Stimulated activated CD8-positive, alpha-beta memory T cell treated with anti-CD3 and anti-CD28 coated beads, Interleukin-4, amount 100 ng/mL, for 1 hour (primary cell): ENCODE results near the gene FER1L5.

Source experiments
- DNase-seq, 2 donors: peaks; one replicate each; pipeline ENCODE4 v3.0.0-alpha.2; 2020; ENCODE audit warnings: low read depth in 2 of 2, low spot score in 1 of 2

The FER1L5 gene

GRCh38 chr2:96694816-96695455 lies 52.4 kb downstream of the FER1L5 start:
- no peak for DNase-seq

- no peak for DNase-seq
Observed at GRCh38 chr2:96695602-96696001, 53.0 kb downstream of the FER1L5 start.

- no peak for DNase-seq
Observed at GRCh38 chr2:96697476-96697875, 54.9 kb downstream of the FER1L5 start.

GRCh38 chr2:96698221-96698861 lies 55.8 kb downstream of the FER1L5 start:
- no peak for DNase-seq

- no peak for DNase-seq
Observed at GRCh38 chr2:96699021-96699420, 56.5 kb downstream of the FER1L5 start.

- DNase-seq = no peak
Observed at GRCh38 chr2:96699621-96700020, 57.1 kb downstream of the FER1L5 start.

GRCh38 chr2:96700086-96700485 lies 57.5 kb downstream of the FER1L5 start:
- DNase-seq = no peak

- no peak for DNase-seq
Observed at GRCh38 chr2:96701636-96702035, 59.1 kb downstream of the FER1L5 start.

- DNase-seq = no peak
Observed at GRCh38 chr2:96702098-96702785, 59.7 kb downstream of the FER1L5 start.

GRCh38 chr2:96703021-96703751 lies 60.6 kb downstream of the FER1L5 start:
- DNase-seq = no peak

- DNase-seq = no peak
Observed at GRCh38 chr2:96710985-96711384, 68.4 kb downstream of the FER1L5 start.

- no peak for DNase-seq
Observed at GRCh38 chr2:96715658-96716057, 73.1 kb downstream of the FER1L5 start.

- no peak for DNase-seq
Observed at GRCh38 chr2:96716388-96716787, 73.8 kb downstream of the FER1L5 start.

- no peak for DNase-seq
Observed at GRCh38 chr2:96726131-96726530, 83.6 kb downstream of the FER1L5 start.

GRCh38 chr2:96727431-96727830 lies 84.9 kb downstream of the FER1L5 start:
- no peak for DNase-seq

- DNase-seq = no peak
Observed at GRCh38 chr2:96729748-96730147, 87.2 kb downstream of the FER1L5 start.

- DNase-seq = no peak
Observed at GRCh38 chr2:96730212-96730611, 87.6 kb downstream of the FER1L5 start.

GRCh38 chr2:96733931-96734330 lies 91.4 kb downstream of the FER1L5 start:
- DNase-seq = no peak

GRCh38 chr2:96734880-96735583 lies 92.5 kb downstream of the FER1L5 start:
- no peak for DNase-seq

GRCh38 chr2:96737251-96737650 lies 94.7 kb downstream of the FER1L5 start:
- no peak for DNase-seq

- no peak for DNase-seq
Observed at GRCh38 chr2:96737831-96738230, 95.3 kb downstream of the FER1L5 start.
